DND-41 (cell line): Measurements from ENCODE around the gene TRAF2.

Source experiments
- ATAC-seq: fragments of 200-7000 bp; cut with Tn5 transposase; 3 replicates; pipeline ENCODE4 v1.9.1; 2021; ENCODE audit warnings: low read depth; ENCODE audit not compliant: insufficient read depth
- DNase-seq: peaks from one replicate; pipeline ENCODE4 v3.0.0-alpha.2; 2020
- H2AFZ ChIP-seq: 2 replicates; pipeline ENCODE4 v1.6.0; 2012; ENCODE audit warnings: low read depth, low read length
- H3K27ac ChIP-seq: 2 replicates; pipeline ENCODE4 v1.5.1; 2012; ENCODE audit warnings: low read length, inconsistent platforms
- H3K27me3 ChIP-seq: fragments of 200-600 bp; sonication (generic); 2 replicates; pipeline ENCODE4 v1.6.0; 2012; ENCODE audit warnings: low read length, mild to moderate bottlenecking, inconsistent platforms; ENCODE audit not compliant: insufficient read depth, poor library complexity
- H3K36me3 ChIP-seq: 2 replicates; pipeline ENCODE4 v1.5.1; 2012; ENCODE audit warnings: low read length, inconsistent platforms; ENCODE audit not compliant: insufficient read depth
- H3K4me1 ChIP-seq: 2 replicates; pipeline ENCODE4 v1.5.1; 2012; ENCODE audit warnings: mild to moderate bottlenecking, low read length; ENCODE audit not compliant: insufficient read depth
- H3K4me2 ChIP-seq: 2 replicates; pipeline ENCODE4 v1.6.0; 2012; ENCODE audit warnings: mild to moderate bottlenecking, moderate library complexity, low read length, inconsistent platforms; ENCODE audit not compliant: insufficient read depth
- H3K4me3 ChIP-seq, 2 experiments: fragments of 200-600 bp in 1 of 2; shearing (Covaris generic) in 1 of 2; 2 replicates each; pipeline ENCODE4 v1.5.1; 2012 to 2016; ENCODE audit warnings: inconsistent platforms in 2 of 2, low read length in 2 of 2, mild to moderate bottlenecking in 2 of 2, low read depth in 1 of 2, moderate library complexity in 1 of 2
- H3K79me2 ChIP-seq: 2 replicates; pipeline ENCODE4 v1.6.0; 2012; ENCODE audit warnings: low read length, inconsistent platforms; ENCODE audit not compliant: insufficient read depth
- H3K9ac ChIP-seq: 2 replicates; pipeline ENCODE4 v1.6.0; 2012; ENCODE audit warnings: low read depth, mild to moderate bottlenecking, inconsistent platforms, low read length, moderate library complexity
- H3K9me3 ChIP-seq: 2 replicates; pipeline ENCODE4 v1.5.1; 2012; ENCODE audit warnings: low read length, moderate library complexity, mild to moderate bottlenecking, inconsistent platforms; ENCODE audit not compliant: insufficient read depth, severe bottlenecking
- H4K20me1 ChIP-seq: 2 replicates; pipeline ENCODE4 v1.6.0; 2012; ENCODE audit warnings: low read length; ENCODE audit not compliant: insufficient read depth
- CTCF ChIP-seq: IDR thresholded peaks from 2 replicates; pipeline ENCODE4 v1.5.1; 2012; ENCODE audit warnings: borderline replicate concordance, low read length, moderate library complexity, mild to moderate bottlenecking; ENCODE audit not compliant: poor library complexity, severe bottlenecking; ENCODE audit errors: extremely low read depth
- EZH2 ChIP-seq: IDR thresholded peaks from 3 replicates; pipeline ENCODE4 v1.6.1; 2012; ENCODE audit warnings: borderline replicate concordance, low read depth, mild to moderate bottlenecking, moderate library complexity, low read length, inconsistent platforms; ENCODE audit not compliant: severe bottlenecking

Gene TRAF2

GRCh38 chr9:136974817-136975535, 88.7 kb downstream of the TRAF2 start:
- Histone ChIP-seq H4K20me1 (no peaks in the 10 kb centered on the region), H3K27ac (no peak overlapping the region), H3K27me3 (no peaks in the 10 kb centered on the region), H3K4me1 (no peaks in the 10 kb centered on the region), H2AFZ (no peak overlapping the region), H3K4me3 (no peak overlapping the region), H3K79me2 (no peaks in the 10 kb centered on the region), H3K9me3 (no peaks in the 10 kb centered on the region), H3K9ac (no peak overlapping the region), H3K36me3 (no peaks in the 10 kb centered on the region), H3K4me2 (no peak overlapping the region)
- TF ChIP-seq CTCF = no peak
- no peak for TF ChIP-seq EZH2
- ATAC-seq (no peak), DNase-seq (no peak)

GRCh38 chr9:136975644-136976043, 89.3 kb downstream of the TRAF2 start:
- DNase-seq (no peak), ATAC-seq (no peak)
- no peak overlapping the region for H3K4me3 ChIP-seq
- no peak overlapping the region for H3K4me2 ChIP-seq
- no peaks in the 10 kb centered on the region for H3K9me3 ChIP-seq
- H3K79me2 ChIP-seq = no peaks in the 10 kb centered on the region
- peak; percentile 33 for TF ChIP-seq CTCF
- TF ChIP-seq EZH2 = no peak
- no peak overlapping the region for H3K27ac ChIP-seq
- H3K36me3 ChIP-seq = no peaks in the 10 kb centered on the region
- no peaks in the 10 kb centered on the region for H3K4me1 ChIP-seq
- H3K9ac ChIP-seq = no peak overlapping the region
- no peaks in the 10 kb centered on the region for H4K20me1 ChIP-seq
- no peak overlapping the region for H2AFZ ChIP-seq
- no peaks in the 10 kb centered on the region for H3K27me3 ChIP-seq
